K562 (cell line): ENCODE results near the gene ROPN1L. TPM values are rescaled to one million over a fixed set of nuclear protein-coding genes. Genes with fewer than 3 reads are reported as not detected.

Source experiments
- ATAC-seq: fragments of 200-7000 bp; cut with Tn5 transposase; 3 replicates; pipeline ENCODE4 v1.9.1; 2020; ENCODE audit warnings: moderate library complexity
- BruUV-seq: library from RNA; stranded (reverse); fragments of 400-500 nt; replicated peaks from 2 replicates; lab custom pipeline; 2021; lab: Mats Ljungman, UMichigan
- CTCF ChIA-PET: fragments of 300-600 bp; formaldehyde crosslinking; extraction: SDS; loops from one replicate; lab custom pipeline; 2021; ENCODE audit warnings: low intra/inter-chr PET ratio; lab: Yijun Ruan, JAX
- POLR2A ChIA-PET: fragments of 300-600, 350-650 bp; sonication (Branson Sonifier 250); formaldehyde crosslinking; extraction: SDS; loops from one replicate; lab custom pipeline; 2021; ENCODE audit warnings: antibody characterized with exemption, inconsistent platforms; lab: Yijun Ruan, JAX
- DNase-seq, 4 experiments: peaks; one replicate each; pipeline versions ENCODE4 v3.0.0 to v3.0.0-alpha.2; 2011 to 2018; ENCODE audit warnings: low spot score in 3 of 4, mixed read lengths in 3 of 4; ENCODE audit errors: extremely low read depth in 1 of 4
- FAIRE-seq: peaks from 2 replicates; lab custom pipeline; 2011; peaks lifted over from hg19 to GRCh38; lab: Jason Lieb, UNC
- H2AFZ ChIP-seq: 2 replicates; pipeline ENCODE4 v1.6.0; 2011; ENCODE audit warnings: low read depth, low read length, control low read depth, inconsistent platforms
- H3K27ac ChIP-seq: fragments of 200-600 bp; 3 replicates; pipeline ENCODE4 v1.8.0; 2011; ENCODE audit warnings: low read depth, mild to moderate bottlenecking, control low read depth, inconsistent platforms, low read length, moderate library complexity, mixed read lengths; ENCODE audit errors: extremely low read depth
- H3K27me3 ChIP-seq, 2 experiments: fragments of 300-600 bp in 1 of 2; 2 replicates in 1 of 2; 3 replicates in 1 of 2; pipeline versions ENCODE4 v1.6.0 to v1.8.0; 2011; ENCODE audit warnings: inconsistent platforms in 2 of 2, low read length in 2 of 2, mild to moderate bottlenecking in 1 of 2, mixed read lengths in 1 of 2, moderate library complexity in 1 of 2; ENCODE audit not compliant: control insufficient read depth in 2 of 2, insufficient read depth in 2 of 2
- H3K36me3 ChIP-seq: fragments of 300-600 bp; 3 replicates; pipeline ENCODE4 v1.8.0; 2011; ENCODE audit warnings: mild to moderate bottlenecking, low read length, inconsistent platforms; ENCODE audit not compliant: control insufficient read depth, insufficient read depth
- H3K4me1 ChIP-seq, 2 experiments: fragments of 200-600 bp in 1 of 2; replicated peaks in 1 of 2; 2 replicates in 1 of 2; 3 replicates in 1 of 2; pipeline versions ENCODE4 v1.5.1 to v1.8.0; 2011; ENCODE audit warnings: inconsistent platforms in 2 of 2, low read length in 2 of 2, mild to moderate bottlenecking in 1 of 2, mixed read lengths in 1 of 2, moderate library complexity in 1 of 2; ENCODE audit not compliant: control insufficient read depth in 2 of 2, insufficient read depth in 2 of 2
- H3K4me2 ChIP-seq: 2 replicates; pipeline ENCODE4 v1.6.1; 2011; ENCODE audit warnings: low read length, control low read depth, inconsistent platforms, mixed read lengths; ENCODE audit not compliant: insufficient read depth
- H3K4me3 ChIP-seq: fragments of 200-600 bp; sonication (generic), shearing (Covaris generic); 2 replicates; pipeline ENCODE4 v1.5.1; 2016; ENCODE audit warnings: control low read depth, inconsistent platforms
- H3K79me2 ChIP-seq: fragments of 200-600 bp; 3 replicates; pipeline ENCODE4 v1.8.0; 2011; ENCODE audit warnings: low read length, inconsistent platforms; ENCODE audit not compliant: control insufficient read depth, insufficient read depth
- H3K9ac ChIP-seq, 2 experiments: 2 replicates each; pipeline versions ENCODE4 v1.6.0 to v1.6.1; 2011; ENCODE audit warnings: low read depth in 2 of 2, low read length in 2 of 2, control low read depth in 1 of 2, inconsistent platforms in 1 of 2, mild to moderate bottlenecking in 1 of 2, mixed read lengths in 1 of 2; ENCODE audit not compliant: insufficient read depth in 1 of 2
- H3K9me1 ChIP-seq: one replicate; pipeline ENCODE4 v1.6.0; 2011; ENCODE audit warnings: inconsistent platforms, mild to moderate bottlenecking, low read length, moderate library complexity; ENCODE audit not compliant: control insufficient read depth, insufficient read depth
- H3K9me3 ChIP-seq: replicated peaks from 2 replicates; pipeline ENCODE4 v1.5.1; 2011; ENCODE audit warnings: low read depth, low read length, inconsistent platforms; ENCODE audit not compliant: control insufficient read depth, insufficient read depth
- H4K20me1 ChIP-seq: replicated peaks from 2 replicates; pipeline ENCODE4 v1.6.1; 2011; ENCODE audit warnings: low read length, inconsistent platforms, mixed read lengths; ENCODE audit not compliant: control insufficient read depth, insufficient read depth
- CTBP1 ChIP-seq: fragments of 450-650 bp; IDR thresholded peaks from 2 replicates; pipeline ENCODE4 v1.6.1; 2016; ENCODE audit warnings: borderline replicate concordance
- ILF3 ChIP-seq: fragments of 450-650 bp; IDR thresholded peaks from 2 replicates; pipeline ENCODE4 v1.6.1; 2018; ENCODE audit warnings: antibody characterized with exemption, mild to moderate bottlenecking, moderate library complexity, borderline replicate concordance
- NR4A1 ChIP-seq, 2 experiments: fragments of 250-450 bp in 1 of 2; fragments of 450-650 bp in 1 of 2; sonication (Bioruptor Pico) in 1 of 2; IDR thresholded peaks; 2 replicates each; pipeline versions ENCODE4 v1.4.0 to v1.6.1; 2016 to 2020; ENCODE audit warnings: mild to moderate bottlenecking in 2 of 2, missing compliant biosample characterization in 1 of 2, missing genetic modification characterization in 1 of 2, moderate library complexity in 1 of 2
- ZBTB7A ChIP-seq: IDR thresholded peaks from 2 replicates; pipeline ENCODE4 v1.6.1; 2011; ENCODE audit warnings: low read depth, mild to moderate bottlenecking, low read length, moderate library complexity, borderline replicate concordance; ENCODE audit not compliant: control insufficient read depth
- ZNF583 ChIP-seq: fragments of 250-450 bp; sonication (Bioruptor Pico); IDR thresholded peaks from 2 replicates; pipeline ENCODE4 v1.4.0; 2020
- WGBS: fragments of 100-300 bp; shearing (Covaris generic); methylation state at CpG from one replicate; pipeline ENCODE4 v1.1.6; 2016; ENCODE audit warnings: low coverage, mixed read lengths; ENCODE audit not compliant: insufficient coverage; ENCODE audit errors: missing lambda C conversion rate; 5-methylcytosine and 5-hydroxymethylcytosine counted together
- in situ Hi-C: fragments of 300-500 bp; cut with MboI; formaldehyde crosslinking; loops from 4 replicates; pipeline ENCODE4 v1.15.0; 2018; ENCODE audit warnings: inconsistent platforms, mixed read lengths
- intact Hi-C: fragments of 100-400 bp; cut with micrococcal nuclease; formaldehyde crosslinking; loops from 2 replicates; pipeline ENCODE4 v1.14.2; 2022
- polyA plus RNA-seq, 8 experiments: library from polyadenylated mRNA; depleted of rRNA in 4 of 8; stranded (reverse) in 5 of 8; unstranded in 3 of 8; fragments of >200 nt; fragmentation: Nextera tagmentation in 2 of 8; fragmentation: Illumina TruSeq in 1 of 8; extraction: Ambion mirVana in 2 of 8; extraction: Trizol in 1 of 8; gene quantifications; 2 replicates each; pipeline versions ENCODE4 v1.2.1 to v1.2.3, GENCODE V29; 2011 to 2014; ENCODE audit warnings: inconsistent platforms in 1 of 8, missing spikeins in 1 of 8
- total RNA-seq, 7 experiments: library from RNA; depleted of rRNA in 6 of 7; stranded (reverse); fragments of >200 nt in 6 of 7; fragmentation: Illumina TruSeq in 2 of 7; extraction: Trizol in 2 of 7; gene quantifications; 2 replicates each; pipeline versions ENCODE4 v1.2.1 to v1.2.3, GENCODE V29; 2011 to 2021; ENCODE audit warnings: low replicate concordance in 1 of 7

Gene ROPN1L
- total and polyA plus RNA-seq, 9 of the 15 experiments (the other 6 are each of a cell fraction or from before 2014, with no cell fraction given): 0.04 to 0.85 (median 0.24) TPM; not detected in 3

DNA sequence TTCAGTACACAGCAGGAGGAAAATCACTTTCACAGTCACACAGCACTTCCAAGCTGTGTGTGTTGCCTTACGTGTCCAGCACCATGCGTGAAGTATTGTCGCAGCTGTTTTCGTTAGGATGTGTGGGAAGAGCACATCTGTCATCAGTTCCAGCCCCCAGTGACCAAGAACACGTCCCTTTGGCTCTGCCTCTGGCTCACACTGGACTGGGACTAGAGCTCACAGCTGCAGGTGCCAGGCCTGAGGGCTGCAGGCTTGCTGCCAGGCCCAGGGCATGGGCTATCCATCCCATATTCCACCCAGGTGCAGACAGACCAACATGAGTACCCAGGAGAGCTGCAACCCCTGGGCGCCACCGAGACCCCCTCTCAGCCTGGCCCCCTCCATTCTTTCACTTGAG lies 61.6 kb downstream of the ROPN1L start:
- DNase-seq (no peak), ATAC-seq (no peak), FAIRE-seq (no peak)
- in situ Hi-C loops: no loop called here
- Histone ChIP-seq H3K27ac (no peak overlapping the region), H3K4me2 (no peak overlapping the region), H3K9ac (0 out of 4 replicates have a peak overlapping the region, but pooled peaks of 1 of the 2 experiments have one; percentile 23), H3K4me3 (no peak overlapping the region), H4K20me1 (no peaks in the 10 kb centered on the region), H3K9me3 (no peaks in the 10 kb centered on the region), H2AFZ (no peak overlapping the region), H3K4me1 (peaks cover 26 to 67% of the 10 kb centered on the region in 2 experiments), H3K27me3 (no peaks in the 10 kb centered on the region), H3K9me1 (no peaks in the 10 kb centered on the region), H3K36me3 (no peaks in the 10 kb centered on the region), H3K79me2 (no peaks in the 10 kb centered on the region)
- no TSS peak for BruUV-seq
- TF ChIP-seq ZBTB7A (0 out of 2 replicates have a peak, but pooled peaks have one; percentile 24), NR4A1 (CRISPR knock-in tag; IDR thresholded peaks at IDR 0.05) (peak; percentile 51; the same call in 1 of the 2 replicates), NR4A1 (tag; IDR thresholded peaks at IDR 0.05) (no peak), CTBP1 (no peak), ZNF583 (CRISPR knock-in tag) (0 out of 2 replicates have a peak, but pooled peaks have one; percentile 17), ILF3 (no peak)
- 89% methylated on average over 7 of the region's 7 CpGs for WGBS
- intact Hi-C loops: loop anchor here (5.0 to 10.0 kb wide), 3 partner anchors 104 to 261 kb away; partner anchors contain the start of genes DAP and MARCHF6
- POLR2A ChIA-PET: interaction anchor here (0.6 to 1.7 kb wide), 2 partner anchors 19 to 25 kb away, joined by 4 to 5 read pairs; no protein-coding TSS in a partner anchor
- CTCF ChIA-PET: no interaction called here
